ENCODE results near the gene ADORA3.
"Not testable (repeated sequence)": the region's sequence is repeated elsewhere in the genome, so short reads cannot be mapped to it uniquely, and the experiment has no call there.

ADORA3 gene

GRCh38 chr1:111503585-111504060 is at the start of gene ADORA3, which contains the start of gene TMIGD3:
Gene ADORA3 (minus strand): TSS chr1:111503633. CDS start chr1:111503354, 279 bp downstream.
Gene TMIGD3 (minus strand): TSS chr1:111503633. CDS start chr1:111503354, 279 bp downstream.
- DNase-seq (ENCODE audit: low read depth in 2 of 2), result no peak

- DNase-seq (ENCODE audit: low read depth in 2 of 2), result no peak
Measured at GRCh38 chr1:111553196-111553595, 49.8 kb upstream of the ADORA3 start.

- DNase-seq (ENCODE audit: low read depth in 2 of 2), result no peak
Measured at GRCh38 chr1:111552587-111552986, 49.2 kb upstream of the ADORA3 start.

- DNase-seq (ENCODE audit: low read depth in 2 of 2), result no peak
Measured at GRCh38 chr1:111551623-111552411, 48.4 kb upstream of the ADORA3 start.

DNA sequence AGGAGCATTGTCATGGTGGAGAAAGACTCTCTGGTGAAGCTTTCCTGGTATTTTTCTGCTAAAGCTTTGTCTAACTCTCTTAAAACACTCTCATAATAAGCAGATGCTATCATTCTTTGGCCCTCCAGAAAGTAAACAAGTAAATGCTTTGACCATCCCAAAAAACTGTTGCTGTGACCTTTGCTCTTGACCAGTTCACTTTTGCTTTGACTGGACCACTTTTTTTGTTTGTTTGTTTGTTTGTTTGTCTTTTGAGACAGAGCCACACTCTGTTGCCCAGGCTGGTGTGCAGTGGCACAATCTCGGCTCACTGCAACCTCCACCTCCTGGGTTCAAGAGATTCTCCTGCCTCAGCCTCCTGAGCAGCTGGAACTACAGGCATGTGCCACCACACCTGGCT is 44.4 kb upstream of the ADORA3 start:
- DNase-seq (ENCODE audit: low read depth in 2 of 2), result not testable (repeated sequence)

GRCh38 chr1:111542187-111542586 is 38.8 kb upstream of the ADORA3 start:
- no peak for DNase-seq (ENCODE audit: low read depth in 2 of 2)

GRCh38 chr1:111541721-111542120 is 38.3 kb upstream of the ADORA3 start:
- no peak for DNase-seq (ENCODE audit: low read depth in 2 of 2)

DNA sequence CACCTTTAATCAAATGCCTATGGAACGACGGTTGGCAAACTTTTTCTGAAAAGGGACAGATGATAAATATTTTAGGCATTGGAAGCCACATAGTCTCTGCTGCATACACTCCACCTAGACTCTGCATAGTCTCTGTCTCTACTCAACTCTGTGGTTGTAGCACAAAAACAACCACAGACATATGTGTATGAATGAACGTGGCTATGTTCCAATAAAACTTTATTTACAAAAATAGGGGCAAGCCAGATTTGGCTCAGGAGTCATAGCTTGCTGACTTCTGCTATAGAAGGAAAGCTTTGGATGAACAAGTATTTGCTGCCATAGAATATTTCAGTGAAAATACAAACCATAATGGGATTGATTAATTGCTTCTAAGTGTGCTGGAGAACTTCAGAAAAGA is 37.5 kb upstream of the ADORA3 start:
- DNase-seq (ENCODE audit: low read depth in 2 of 2), result no peak

DNA sequence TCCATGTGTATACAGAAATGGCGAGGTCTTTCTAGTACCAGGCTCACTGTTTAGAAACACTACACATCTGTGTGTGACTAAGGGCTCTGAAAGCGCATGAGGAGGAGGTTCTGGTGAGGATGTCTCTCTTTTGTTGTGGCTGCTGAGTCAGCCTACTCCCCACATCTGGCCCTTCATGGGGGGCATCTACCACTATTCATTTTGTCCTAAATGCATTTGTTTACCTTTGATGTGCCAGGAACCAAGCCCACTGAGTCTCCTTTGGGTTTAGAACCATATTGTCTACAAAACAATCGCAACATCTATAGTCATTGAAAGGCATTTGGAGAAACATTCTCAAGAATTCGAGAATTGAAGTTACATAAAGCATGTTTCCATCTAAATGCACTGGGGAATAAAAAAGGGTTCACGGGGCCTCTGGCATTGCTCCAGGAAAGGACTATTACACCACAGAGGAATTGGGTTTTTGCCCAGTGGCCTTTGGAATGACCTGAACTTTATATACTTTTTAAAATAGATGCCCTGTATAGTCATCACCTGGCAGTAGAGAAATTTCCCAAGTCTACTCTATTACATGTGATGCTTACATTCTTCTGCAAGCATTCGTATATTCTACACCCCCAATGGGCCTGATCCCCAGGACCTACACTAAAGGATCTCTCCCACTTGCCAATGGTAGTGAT is 35.1 kb upstream of the ADORA3 start:
- DNase-seq (ENCODE audit: low read depth in 2 of 2), result no peak

DNA sequence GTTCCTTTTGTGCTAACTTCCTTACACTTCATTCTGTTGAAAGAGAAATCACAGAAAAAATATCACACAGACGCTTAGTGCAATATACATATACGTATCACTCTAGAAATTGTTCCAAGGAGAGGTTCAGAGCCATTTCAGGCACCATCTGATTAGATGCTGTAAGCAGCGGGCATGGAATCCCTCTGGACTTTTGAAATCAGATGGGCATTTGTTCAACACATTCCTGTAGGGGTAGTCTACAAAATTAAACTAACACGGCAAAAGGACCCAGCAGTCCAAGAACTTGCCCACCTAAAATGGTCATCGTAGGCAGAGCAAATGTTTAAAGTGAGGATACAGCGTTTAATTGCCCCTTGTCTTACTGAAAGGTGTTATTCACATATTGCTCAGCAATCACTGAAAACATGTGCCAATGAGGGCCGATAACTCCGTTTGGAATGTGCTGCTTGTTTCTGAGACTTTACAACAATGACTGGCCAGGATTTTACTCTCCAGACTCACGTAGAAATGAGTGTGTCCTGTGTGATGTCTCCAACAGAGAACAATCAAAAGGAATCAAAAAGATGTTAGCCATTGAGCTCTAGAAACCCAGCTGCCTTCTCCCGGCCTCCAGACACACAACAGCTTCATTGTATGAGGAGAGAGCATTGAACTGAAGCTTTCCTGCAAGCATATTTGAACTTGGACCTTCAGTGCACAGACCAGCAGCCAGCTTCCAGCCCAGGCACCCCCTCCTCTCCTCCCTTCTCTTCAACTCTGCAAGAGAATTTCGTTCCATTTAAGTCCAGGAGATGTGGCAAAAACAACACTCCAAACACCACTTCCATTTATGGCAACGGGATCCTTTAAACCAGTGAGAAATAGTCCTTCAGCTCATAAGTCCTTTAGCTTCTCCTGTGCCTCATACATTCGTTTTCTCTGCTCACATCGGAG is 32.1 kb upstream of the ADORA3 start:
- DNase-seq (ENCODE audit: low read depth in 2 of 2), result no peak

DNA sequence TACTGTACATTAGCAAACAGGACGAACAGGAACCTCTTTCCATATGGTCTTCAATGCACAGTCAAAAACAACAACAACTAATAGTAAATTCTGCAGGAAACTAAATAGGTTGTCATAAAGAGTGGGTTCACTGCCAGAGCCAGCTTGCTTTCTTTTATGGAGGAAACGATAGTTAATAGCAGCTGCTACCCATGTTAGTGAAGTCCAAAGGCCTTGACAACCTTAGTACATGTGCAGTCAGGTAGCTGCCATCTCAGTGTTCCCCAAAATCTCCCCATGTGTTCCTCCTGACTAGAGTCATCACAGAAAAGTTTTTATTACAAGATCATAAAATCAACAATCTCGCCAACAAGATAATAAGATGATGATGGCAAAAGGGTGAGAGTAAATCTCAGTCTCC is 16.6 kb upstream of the ADORA3 start:
- no peak for DNase-seq (ENCODE audit: low read depth in 2 of 2)

GRCh38 chr1:111517469-111518225 is 14.2 kb upstream of the ADORA3 start:
- no peak for DNase-seq (ENCODE audit: low read depth in 2 of 2)

GRCh38 chr1:111516005-111516535 is 12.6 kb upstream of the ADORA3 start:
- DNase-seq (ENCODE audit: low read depth in 2 of 2), result no peak

DNA sequence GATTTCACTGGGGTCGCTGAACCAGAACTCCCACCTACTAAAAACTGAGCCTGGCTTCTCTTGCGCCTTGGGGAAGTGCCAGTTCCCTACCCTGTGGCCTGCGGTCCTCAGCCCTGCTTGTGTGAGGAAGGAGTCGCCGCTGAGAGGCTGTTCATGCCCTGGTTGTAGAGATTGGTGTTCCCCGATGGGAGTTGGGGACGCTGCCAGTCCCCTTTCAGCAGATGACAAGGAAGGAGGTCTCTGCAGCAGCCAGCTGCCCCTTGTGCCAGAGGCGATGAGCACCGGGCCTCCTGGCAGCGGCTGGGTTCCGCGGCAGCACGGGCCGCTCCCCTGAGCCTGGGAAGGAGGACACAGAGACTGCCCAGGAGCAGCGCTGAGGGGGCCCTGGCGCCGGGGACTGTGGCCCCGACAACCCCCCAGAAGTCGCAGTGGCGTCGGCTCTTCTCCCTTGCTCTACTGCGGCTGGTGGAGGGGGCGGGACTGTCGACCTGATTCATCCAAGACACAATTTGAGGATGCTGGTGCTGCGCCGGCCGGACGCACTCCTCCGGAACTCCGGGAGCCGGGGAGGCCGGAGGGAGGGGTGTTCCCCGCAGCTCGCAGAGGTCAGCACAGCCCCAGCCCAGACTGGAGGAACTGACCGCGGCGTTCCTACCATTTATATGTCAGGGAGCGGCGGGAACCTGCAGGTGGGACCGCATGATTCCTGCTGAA is 12.0 kb upstream of the ADORA3 start:
- no peak for DNase-seq (ENCODE audit: low read depth in 2 of 2)

DNA sequence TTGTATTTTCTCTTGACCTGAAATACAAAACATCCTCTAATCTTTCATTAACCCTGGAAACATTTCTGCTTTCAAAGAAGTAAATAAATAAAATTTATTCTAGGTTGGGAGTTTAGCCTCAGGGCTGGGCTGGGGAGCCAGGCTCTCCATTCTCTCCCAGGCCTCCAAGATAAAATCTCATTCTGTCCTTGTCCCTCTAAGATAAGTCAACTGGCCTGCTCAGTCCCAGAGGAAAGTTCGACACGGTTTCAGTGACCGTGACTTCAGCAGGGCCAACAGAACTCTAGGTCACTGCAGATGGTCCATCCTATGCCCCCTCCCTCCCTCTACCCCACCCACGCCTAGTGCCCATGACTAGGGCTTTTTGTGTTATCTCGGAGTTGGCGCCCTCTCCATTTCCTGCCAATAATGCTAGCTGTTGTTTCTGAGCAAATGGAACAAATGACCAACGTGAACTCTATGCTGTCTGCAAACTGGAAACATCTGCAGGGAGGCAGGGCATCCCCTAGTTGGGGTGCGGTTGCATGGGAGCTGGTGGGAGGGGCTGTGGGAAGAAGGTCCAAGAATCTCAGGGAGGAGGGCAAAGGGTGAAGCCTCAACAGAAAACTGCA is 10.1 kb upstream of the ADORA3 start:
- no peak for DNase-seq (ENCODE audit: low read depth in 2 of 2)

- DNase-seq (ENCODE audit: low read depth in 2 of 2), result no peak
Measured at GRCh38 chr1:111512931-111513330, 9.5 kb upstream of the ADORA3 start.

GRCh38 chr1:111512132-111512889 is 8.9 kb upstream of the ADORA3 start:
- DNase-seq (ENCODE audit: low read depth in 2 of 2), result no peak

GRCh38 chr1:111511370-111511769 is 7.9 kb upstream of the ADORA3 start:
- no peak for DNase-seq (ENCODE audit: low read depth in 2 of 2)

DNA sequence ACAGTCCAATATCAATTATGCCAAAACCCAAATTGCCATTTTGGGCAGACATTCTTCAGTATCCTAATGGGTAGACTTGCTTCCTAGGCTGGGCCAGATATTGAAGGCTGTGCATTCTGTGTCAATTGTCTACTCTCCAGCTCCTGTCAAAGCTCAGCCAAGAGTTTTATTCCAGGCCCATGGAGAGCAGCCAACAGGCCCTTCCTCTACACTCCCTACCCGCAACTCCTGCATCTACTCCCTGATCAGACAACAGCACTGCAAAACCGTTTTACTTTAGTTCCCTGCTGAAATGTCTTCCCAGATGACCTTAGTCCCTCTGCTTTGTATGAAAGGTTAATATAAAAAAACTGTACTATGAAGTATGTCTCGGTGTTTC is 6.6 kb upstream of the ADORA3 start:
- DNase-seq (ENCODE audit: low read depth in 2 of 2), result no peak

All from stimulated activated CD8-positive, alpha-beta memory T cell treated with anti-CD3 and anti-CD28 coated beads, Interleukin-7, amount 100 ng/mL, for 1 hour (primary cell).